H9 (cell line): Measurements from ENCODE around the gene ARHGAP30. TPM values are rescaled to one million over a fixed set of nuclear protein-coding genes. Genes with fewer than 3 reads are reported as not detected.

Experiments
- DNase-seq: peaks from one replicate; pipeline ENCODE4 v3.0.0-alpha.2; 2017
- H2AFZ ChIP-seq: one replicate; pipeline ENCODE4 v1.6.1; 2013; ENCODE audit warnings: mild to moderate bottlenecking, low read length, control low read depth, moderate library complexity
- H2AK5ac ChIP-seq: 2 replicates; pipeline ENCODE4 v1.6.1; 2013; ENCODE audit warnings: low read length, control low read depth, mixed read lengths; ENCODE audit not compliant: insufficient read length
- H2BK120ac ChIP-seq: one replicate; pipeline ENCODE4 v1.6.1; 2013; ENCODE audit warnings: low read depth, mild to moderate bottlenecking, low read length, control low read depth, inconsistent platforms; ENCODE audit not compliant: poor library complexity, severe bottlenecking
- H2BK12ac ChIP-seq: 2 replicates; pipeline ENCODE4 v1.6.1; 2013; ENCODE audit warnings: low read length, control low read depth, mixed read lengths, low read depth; ENCODE audit not compliant: insufficient read length
- H2BK15ac ChIP-seq: 2 replicates; pipeline ENCODE4 v1.6.1; 2013; ENCODE audit warnings: low read depth, low read length, control low read depth
- H2BK20ac ChIP-seq: one replicate; pipeline ENCODE4 v1.6.1; 2013; ENCODE audit warnings: low read depth, mild to moderate bottlenecking, low read length, control low read depth, inconsistent platforms; ENCODE audit not compliant: poor library complexity, severe bottlenecking
- H2BK5ac ChIP-seq: 2 replicates; pipeline ENCODE4 v1.6.1; 2013; ENCODE audit warnings: low read length, control low read depth, mixed read lengths; ENCODE audit not compliant: insufficient read length
- H3K14ac ChIP-seq: 2 replicates; pipeline ENCODE4 v1.6.1; 2013; ENCODE audit warnings: low read length, control low read depth; ENCODE audit not compliant: insufficient read depth
- H3K18ac ChIP-seq: 2 replicates; pipeline ENCODE4 v1.6.1; 2013; ENCODE audit warnings: low read depth, mild to moderate bottlenecking, mixed read lengths, low read length, control low read depth; ENCODE audit not compliant: insufficient read length
- H3K23ac ChIP-seq: 2 replicates; pipeline ENCODE4 v1.6.1; 2013; ENCODE audit warnings: low read length, control low read depth, mixed read lengths, low read depth; ENCODE audit not compliant: insufficient read length
- H3K23me2 ChIP-seq: 2 replicates; pipeline ENCODE4 v1.6.1; 2013; ENCODE audit warnings: low read depth, mild to moderate bottlenecking, mixed read lengths, low read length, control low read depth; ENCODE audit not compliant: insufficient read length, poor library complexity, severe bottlenecking
- H3K27ac ChIP-seq: 2 replicates; pipeline ENCODE4 v1.5.1; 2013; ENCODE audit warnings: low read length, control low read depth, mixed read lengths, low read depth; ENCODE audit not compliant: insufficient read length
- H3K27me3 ChIP-seq: 2 replicates; pipeline ENCODE4 v1.6.1; 2013; ENCODE audit warnings: low read length, control low read depth, inconsistent platforms; ENCODE audit not compliant: insufficient read depth
- H3K4ac ChIP-seq: 2 replicates; pipeline ENCODE4 v1.6.1; 2013; ENCODE audit warnings: low read depth, mild to moderate bottlenecking, control low read depth, inconsistent platforms, low read length, moderate library complexity
- H3K4me1 ChIP-seq: 2 replicates; pipeline ENCODE4 v1.6.1; 2013; ENCODE audit warnings: low read length, control low read depth, inconsistent platforms; ENCODE audit not compliant: insufficient read depth
- H3K4me2 ChIP-seq: 2 replicates; pipeline ENCODE4 v1.6.1; 2013; ENCODE audit warnings: low read length, control low read depth, mixed read lengths; ENCODE audit not compliant: insufficient read length, insufficient read depth
- H3K56ac ChIP-seq: 2 replicates; pipeline ENCODE4 v1.6.1; 2013; ENCODE audit warnings: low read depth, mild to moderate bottlenecking, mixed read lengths, low read length, control low read depth; ENCODE audit not compliant: insufficient read length
- H3K79me1 ChIP-seq: 2 replicates; pipeline ENCODE4 v1.6.1; 2013; ENCODE audit warnings: low read depth, mild to moderate bottlenecking, moderate library complexity, low read length, control low read depth, inconsistent platforms; ENCODE audit not compliant: insufficient read depth, poor library complexity, severe bottlenecking
- H3K79me2 ChIP-seq: 2 replicates; pipeline ENCODE4 v1.6.1; 2013; ENCODE audit warnings: low read length, control low read depth, inconsistent platforms; ENCODE audit not compliant: insufficient read depth
- H3K9ac ChIP-seq: 2 replicates; pipeline ENCODE4 v1.6.1; 2013; ENCODE audit warnings: low read length, control low read depth, mixed read lengths; ENCODE audit not compliant: insufficient read length; ENCODE audit errors: extremely low read depth
- H3K9me3 ChIP-seq: one replicate; pipeline ENCODE4 v1.6.1; 2013; ENCODE audit warnings: low read depth, low read length, inconsistent platforms; ENCODE audit not compliant: control insufficient read depth
- H3T11ph ChIP-seq: one replicate; pipeline ENCODE4 v1.6.1; 2013; ENCODE audit warnings: mild to moderate bottlenecking, low read length, control low read depth, inconsistent platforms
- H4K20me1 ChIP-seq: one replicate; pipeline ENCODE4 v1.6.1; 2013; ENCODE audit not compliant: control insufficient read depth, insufficient read length, insufficient read depth
- H4K5ac ChIP-seq: 2 replicates; pipeline ENCODE4 v1.6.1; 2013; ENCODE audit warnings: low read depth, mild to moderate bottlenecking, mixed read lengths, low read length, control low read depth; ENCODE audit not compliant: insufficient read length
- H4K8ac ChIP-seq: replicated peaks from 2 replicates; pipeline ENCODE4 v1.6.1; 2013; ENCODE audit warnings: low read length, control low read depth, mixed read lengths, low read depth; ENCODE audit not compliant: insufficient read length
- H4K91ac ChIP-seq: 2 replicates; pipeline ENCODE4 v1.6.1; 2013; ENCODE audit warnings: low read depth, mild to moderate bottlenecking, moderate library complexity, mixed read lengths, low read length, control low read depth; ENCODE audit not compliant: insufficient read length
- H3K27ac Mint-ChIP-seq, 3 experiments: 2 replicates in 2 of 3; 3 replicates in 1 of 3; pipeline ENCODE4 v1.8.0; 2020 to 2021; ENCODE audit warnings: mixed read lengths in 3 of 3, mild to moderate bottlenecking in 1 of 3, moderate library complexity in 1 of 3
- H3K27me3 Mint-ChIP-seq: 2 replicates; pipeline ENCODE4 v1.8.0; 2021; ENCODE audit warnings: low read depth, mild to moderate bottlenecking, moderate library complexity, mixed read lengths
- H3K36me3 Mint-ChIP-seq, 3 experiments: 2 replicates in 2 of 3; 3 replicates in 1 of 3; pipeline ENCODE4 v1.8.0; 2020 to 2021; ENCODE audit warnings: low read depth in 3 of 3, mixed read lengths in 3 of 3; ENCODE audit not compliant: insufficient read depth in 1 of 3
- H3K4me1 Mint-ChIP-seq, 2 experiments: 2 replicates each; pipeline ENCODE4 v1.8.0; 2020; ENCODE audit warnings: mixed read lengths in 2 of 2
- H3K4me3 Mint-ChIP-seq, 2 experiments: 2 replicates in 1 of 2; 3 replicates in 1 of 2; pipeline ENCODE4 v1.8.0; 2020 to 2021; ENCODE audit warnings: mild to moderate bottlenecking in 2 of 2, mixed read lengths in 2 of 2, moderate library complexity in 1 of 2
- H3K9me3 Mint-ChIP-seq, 2 experiments: 2 replicates in 1 of 2; 3 replicates in 1 of 2; pipeline ENCODE4 v1.8.0; 2020; ENCODE audit warnings: mild to moderate bottlenecking in 2 of 2, mixed read lengths in 2 of 2, moderate library complexity in 1 of 2
- WGBS: extraction: QIAGEN DNeasy Blood & Tissue Kit; methylation state at CpG from one replicate; pipeline ENCODE4 v1.1.7; 2013; ENCODE audit warnings: missing lambda C conversion rate, low lambda C conversion rate, mixed read lengths; ENCODE audit not compliant: insufficient read length; ENCODE audit errors: extremely low coverage; 5-methylcytosine and 5-hydroxymethylcytosine counted together
- total RNA-seq: library from RNA; stranded (reverse); gene quantifications from 2 replicates; pipeline ENCODE4 v1.2.1, GENCODE V29; 2021
- TF ChIP-seq, protein P1 (sequence below): fragments of 200-600 bp; sonication (generic); conservative IDR thresholded peaks from 3 replicates; pipeline ENCODE4 v1.8.0; 2021; ENCODE audit warnings: antibody characterized with exemption, mild to moderate bottlenecking

The ARHGAP30 gene
- total RNA-seq, 1 experiment from 2014 or later, result 0.13 TPM

DNA sequence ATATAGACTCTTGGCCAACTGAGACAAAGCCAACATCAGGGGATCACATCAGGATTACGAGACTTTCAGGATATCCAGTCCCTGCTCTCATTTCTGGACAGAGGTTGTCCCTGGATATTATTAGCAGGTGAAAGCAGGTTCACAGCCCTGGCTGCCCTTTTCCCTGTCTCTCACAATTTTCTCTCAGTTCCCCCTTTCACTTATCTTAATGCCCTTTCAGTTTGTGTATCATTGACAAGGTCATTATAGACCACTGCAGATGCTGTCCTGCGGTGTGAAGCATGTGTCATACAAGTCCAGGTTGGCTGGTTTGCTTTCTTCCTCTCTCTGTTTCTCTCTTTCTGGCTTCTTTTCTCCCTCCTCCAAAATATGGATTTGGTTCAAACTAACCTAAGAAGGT, 26.3 kb upstream of the ARHGAP30 start:
- H2BK5ac ChIP-seq, result no peak overlapping the region
- H3K9ac ChIP-seq, result no peak overlapping the region
- H3K79me2 ChIP-seq, result no peaks in the 10 kb centered on the region
- H3K56ac ChIP-seq, result no peak overlapping the region
- peaks cover 8 to 9% of the 10 kb centered on the region in 2 experiments for H3K4me1 Mint-ChIP-seq
- no peak for DNase-seq
- H4K5ac ChIP-seq, result no peak overlapping the region
- H2BK120ac ChIP-seq, result no peak overlapping the region
- no peak overlapping the region for H2BK15ac ChIP-seq
- no peak overlapping the region for H3K27ac ChIP-seq
- H2BK12ac ChIP-seq, result no peak overlapping the region
- no peak overlapping the region; a peak in 1 of 7 replicates for H3K27ac Mint-ChIP-seq
- H3K23ac ChIP-seq, result no peak overlapping the region
- no peak overlapping the region for H4K8ac ChIP-seq
- no peaks in the 10 kb centered on the region; the same call in 1 of the 2 replicates for H3K27me3 ChIP-seq
- peaks cover 11% of the 10 kb centered on the region for H3K27me3 Mint-ChIP-seq
- H2AK5ac ChIP-seq, result no peak overlapping the region
- H3K18ac ChIP-seq, result no peak overlapping the region
- TF ChIP-seq, protein P1, sequence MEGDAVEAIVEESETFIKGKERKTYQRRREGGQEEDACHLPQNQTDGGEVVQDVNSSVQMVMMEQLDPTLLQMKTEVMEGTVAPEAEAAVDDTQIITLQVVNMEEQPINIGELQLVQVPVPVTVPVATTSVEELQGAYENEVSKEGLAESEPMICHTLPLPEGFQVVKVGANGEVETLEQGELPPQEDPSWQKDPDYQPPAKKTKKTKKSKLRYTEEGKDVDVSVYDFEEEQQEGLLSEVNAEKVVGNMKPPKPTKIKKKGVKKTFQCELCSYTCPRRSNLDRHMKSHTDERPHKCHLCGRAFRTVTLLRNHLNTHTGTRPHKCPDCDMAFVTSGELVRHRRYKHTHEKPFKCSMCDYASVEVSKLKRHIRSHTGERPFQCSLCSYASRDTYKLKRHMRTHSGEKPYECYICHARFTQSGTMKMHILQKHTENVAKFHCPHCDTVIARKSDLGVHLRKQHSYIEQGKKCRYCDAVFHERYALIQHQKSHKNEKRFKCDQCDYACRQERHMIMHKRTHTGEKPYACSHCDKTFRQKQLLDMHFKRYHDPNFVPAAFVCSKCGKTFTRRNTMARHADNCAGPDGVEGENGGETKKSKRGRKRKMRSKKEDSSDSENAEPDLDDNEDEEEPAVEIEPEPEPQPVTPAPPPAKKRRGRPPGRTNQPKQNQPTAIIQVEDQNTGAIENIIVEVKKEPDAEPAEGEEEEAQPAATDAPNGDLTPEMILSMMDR, result no peak
- no peak overlapping the region for H3K4me3 Mint-ChIP-seq
- no CpG with 5 or more reads among the region's 2 CpGs for WGBS
- H3K9me3 ChIP-seq, result no peaks in the 10 kb centered on the region
- H3K79me1 ChIP-seq, result no peaks in the 10 kb centered on the region
- no peak overlapping the region for H4K91ac ChIP-seq
- H3K14ac ChIP-seq, result no peak overlapping the region
- H3K4ac ChIP-seq, result no peak overlapping the region
- H3K4me2 ChIP-seq, result no peak overlapping the region
- no peak overlapping the region for H2AFZ ChIP-seq
- H2BK20ac ChIP-seq, result no peak overlapping the region
- peaks cover 10% of the 10 kb centered on the region for H3K23me2 ChIP-seq
- H3K36me3 Mint-ChIP-seq, result peaks cover 3 to 15% (median 14%) of the 10 kb centered on the region in 3 experiments; a peak in 5 of 7 replicates
- no peak overlapping the region for H3T11ph ChIP-seq
- H3K4me1 ChIP-seq, result no peaks in the 10 kb centered on the region
- H3K9me3 Mint-ChIP-seq, result no peaks in the 10 kb centered on the region; a peak in 1 of 5 replicates
- no peaks in the 10 kb centered on the region for H4K20me1 ChIP-seq
